WERI-Rb-1 (cell line): ENCODE data around the gene RNF40.

Source experiments
- DNase-seq: peaks from one replicate; pipeline ENCODE4 v3.0.0-alpha.2; 2020
- H3K27ac ChIP-seq: fragments of 250-450 bp; sonication (Bioruptor Pico); 2 replicates; pipeline ENCODE4 v1.5.1; 2020; ENCODE audit warnings: mild to moderate bottlenecking, moderate library complexity
- H3K27me3 ChIP-seq: fragments of 250-450 bp; sonication (Bioruptor Pico); 2 replicates; pipeline ENCODE4 v1.5.1; 2021; ENCODE audit warnings: mild to moderate bottlenecking, low read depth, moderate library complexity; ENCODE audit not compliant: insufficient read depth, severe bottlenecking
- H3K36me3 ChIP-seq: fragments of 250-450 bp; sonication (Bioruptor Pico); 2 replicates; pipeline ENCODE4 v1.5.1; 2020; ENCODE audit warnings: mild to moderate bottlenecking, moderate library complexity
- H3K4me3 ChIP-seq: 2 replicates; pipeline ENCODE4 v1.5.1; 2011; ENCODE audit warnings: low read depth, mild to moderate bottlenecking, control low read depth, low read length
- H3K9me3 ChIP-seq: fragments of 250-450 bp; sonication (Bioruptor Pico); 2 replicates; pipeline ENCODE4 v1.5.1; 2021; ENCODE audit warnings: mild to moderate bottlenecking, moderate library complexity; ENCODE audit not compliant: severe bottlenecking
- TF ChIP-seq, protein P1 (sequence below): IDR thresholded peaks from 2 replicates; pipeline ENCODE4 v1.5.1; 2011; ENCODE audit warnings: low read depth, mild to moderate bottlenecking, control low read depth, inconsistent platforms, low read length

Gene RNF40

DNA sequence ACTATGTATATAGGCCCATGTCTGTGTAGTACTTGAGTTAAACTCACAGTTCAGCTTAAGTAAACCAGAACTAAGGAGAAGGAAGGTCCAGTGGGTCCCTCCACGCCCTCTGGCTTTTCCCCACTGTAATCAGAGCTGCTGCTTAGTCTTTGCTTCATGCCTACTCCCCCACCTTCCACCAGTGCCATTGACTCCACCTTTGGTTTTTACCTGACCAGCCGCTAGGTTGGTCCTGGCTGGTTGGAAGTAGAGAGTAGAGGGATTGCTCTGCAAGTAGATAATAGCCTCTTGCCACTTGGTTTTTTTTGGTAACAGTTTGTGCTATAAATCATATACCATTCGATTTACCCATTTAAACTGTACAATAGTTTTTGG lies 36.7 kb upstream of the RNF40 start:
- H3K9me3 ChIP-seq, result no peaks in the 10 kb centered on the region
- H3K4me3 ChIP-seq, result no peak overlapping the region
- H3K27me3 ChIP-seq, result no peaks in the 10 kb centered on the region
- no peak for DNase-seq
- TF ChIP-seq, protein P1, sequence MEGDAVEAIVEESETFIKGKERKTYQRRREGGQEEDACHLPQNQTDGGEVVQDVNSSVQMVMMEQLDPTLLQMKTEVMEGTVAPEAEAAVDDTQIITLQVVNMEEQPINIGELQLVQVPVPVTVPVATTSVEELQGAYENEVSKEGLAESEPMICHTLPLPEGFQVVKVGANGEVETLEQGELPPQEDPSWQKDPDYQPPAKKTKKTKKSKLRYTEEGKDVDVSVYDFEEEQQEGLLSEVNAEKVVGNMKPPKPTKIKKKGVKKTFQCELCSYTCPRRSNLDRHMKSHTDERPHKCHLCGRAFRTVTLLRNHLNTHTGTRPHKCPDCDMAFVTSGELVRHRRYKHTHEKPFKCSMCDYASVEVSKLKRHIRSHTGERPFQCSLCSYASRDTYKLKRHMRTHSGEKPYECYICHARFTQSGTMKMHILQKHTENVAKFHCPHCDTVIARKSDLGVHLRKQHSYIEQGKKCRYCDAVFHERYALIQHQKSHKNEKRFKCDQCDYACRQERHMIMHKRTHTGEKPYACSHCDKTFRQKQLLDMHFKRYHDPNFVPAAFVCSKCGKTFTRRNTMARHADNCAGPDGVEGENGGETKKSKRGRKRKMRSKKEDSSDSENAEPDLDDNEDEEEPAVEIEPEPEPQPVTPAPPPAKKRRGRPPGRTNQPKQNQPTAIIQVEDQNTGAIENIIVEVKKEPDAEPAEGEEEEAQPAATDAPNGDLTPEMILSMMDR, result no peak
- peaks cover 98% of the 10 kb centered on the region for H3K36me3 ChIP-seq
- H3K27ac ChIP-seq, result no peak overlapping the region

DNA sequence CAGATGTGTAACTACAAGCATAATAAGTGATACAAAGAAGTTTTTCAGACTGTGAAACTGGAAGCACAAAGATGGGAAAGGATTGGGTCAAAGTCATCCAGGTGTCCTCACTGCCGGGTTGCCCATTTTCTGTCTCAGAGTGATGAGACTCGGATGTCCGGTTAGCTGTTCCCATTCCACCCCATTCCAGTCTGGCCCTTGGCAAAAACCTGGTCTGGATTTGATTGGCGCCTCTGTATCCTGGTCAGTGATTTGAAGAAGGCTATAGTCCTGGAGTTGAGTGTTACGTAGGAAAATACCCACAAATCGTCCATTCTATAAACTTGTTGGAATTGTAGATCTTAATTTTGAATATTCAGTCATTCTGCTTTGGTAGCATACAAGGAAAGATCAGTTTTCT lies 33.8 kb upstream of the RNF40 start:
- Histone ChIP-seq H3K27ac (no peak overlapping the region), H3K27me3 (no peaks in the 10 kb centered on the region), H3K9me3 (no peaks in the 10 kb centered on the region), H3K4me3 (no peak overlapping the region), H3K36me3 (peaks cover 95% of the 10 kb centered on the region)
- TF ChIP-seq, protein P1, result no peak
- DNase-seq, result no peak

DNA sequence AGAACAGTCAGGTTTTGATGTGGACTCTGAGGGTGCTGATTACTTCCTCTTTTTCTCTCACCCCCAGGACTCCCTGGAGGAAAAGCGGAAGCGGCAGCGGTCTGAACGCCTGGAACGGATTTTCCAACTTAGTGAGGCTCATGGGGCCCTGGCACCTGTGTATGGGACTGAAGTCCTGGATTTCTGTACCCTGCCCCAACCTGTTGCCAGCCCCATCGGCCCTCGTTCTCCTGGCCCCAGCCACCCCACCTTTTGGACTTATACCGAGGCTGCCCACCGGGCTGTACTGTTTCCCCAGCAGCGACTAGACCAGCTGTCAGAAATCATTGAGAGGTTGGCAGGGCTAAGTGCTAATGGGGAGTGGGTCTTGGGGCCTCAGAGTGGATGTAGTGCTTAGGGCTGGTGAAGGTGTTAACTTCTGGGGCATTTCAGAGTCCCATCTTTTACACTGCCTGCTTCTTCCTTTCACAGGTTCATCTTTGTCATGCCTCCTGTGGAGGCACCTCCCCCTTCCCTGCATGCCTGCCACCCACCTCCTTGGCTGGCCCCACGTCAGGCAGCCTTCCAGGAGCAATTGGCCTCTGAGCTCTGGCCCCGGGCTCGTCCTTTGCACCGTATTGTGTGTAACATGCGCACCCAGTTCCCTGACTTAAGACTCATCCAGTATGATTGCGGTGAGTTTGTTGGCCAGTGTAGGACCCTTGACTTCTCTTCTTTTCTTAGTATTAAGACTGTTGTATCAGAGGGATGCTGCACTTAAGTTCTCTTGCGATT lies 33.0 kb upstream of the RNF40 start:
- no peak for DNase-seq
- Histone ChIP-seq H3K27ac (no peak overlapping the region), H3K9me3 (no peaks in the 10 kb centered on the region), H3K27me3 (no peaks in the 10 kb centered on the region), H3K36me3 (peaks cover 95% of the 10 kb centered on the region), H3K4me3 (no peak overlapping the region)
- TF ChIP-seq, protein P1, result no peak

DNA sequence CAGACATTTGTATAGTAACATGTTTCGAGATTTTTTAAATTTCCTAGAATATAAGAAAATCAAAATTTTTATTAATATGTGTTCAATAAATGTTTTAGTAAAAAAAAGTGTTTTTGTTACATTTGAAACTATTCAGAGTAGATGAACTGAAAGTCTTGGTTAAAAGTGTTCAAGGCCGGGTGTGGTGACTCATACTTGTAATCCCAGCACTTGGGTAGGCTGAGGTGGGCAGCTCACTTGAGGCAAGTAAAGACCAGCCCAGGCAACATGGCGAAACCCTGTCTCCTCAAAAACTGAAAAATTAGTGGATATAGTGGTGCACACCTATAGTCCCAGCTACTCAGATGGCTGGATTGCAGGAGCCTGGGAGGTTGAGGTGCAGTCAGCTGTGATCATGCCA lies 30.7 kb upstream of the RNF40 start:
- Histone ChIP-seq H3K36me3 (peaks cover 89% of the 10 kb centered on the region), H3K27ac (no peak overlapping the region), H3K9me3 (no peaks in the 10 kb centered on the region), H3K27me3 (no peaks in the 10 kb centered on the region), H3K4me3 (no peak overlapping the region)
- TF ChIP-seq, protein P1, result no peak
- no peak for DNase-seq

DNA sequence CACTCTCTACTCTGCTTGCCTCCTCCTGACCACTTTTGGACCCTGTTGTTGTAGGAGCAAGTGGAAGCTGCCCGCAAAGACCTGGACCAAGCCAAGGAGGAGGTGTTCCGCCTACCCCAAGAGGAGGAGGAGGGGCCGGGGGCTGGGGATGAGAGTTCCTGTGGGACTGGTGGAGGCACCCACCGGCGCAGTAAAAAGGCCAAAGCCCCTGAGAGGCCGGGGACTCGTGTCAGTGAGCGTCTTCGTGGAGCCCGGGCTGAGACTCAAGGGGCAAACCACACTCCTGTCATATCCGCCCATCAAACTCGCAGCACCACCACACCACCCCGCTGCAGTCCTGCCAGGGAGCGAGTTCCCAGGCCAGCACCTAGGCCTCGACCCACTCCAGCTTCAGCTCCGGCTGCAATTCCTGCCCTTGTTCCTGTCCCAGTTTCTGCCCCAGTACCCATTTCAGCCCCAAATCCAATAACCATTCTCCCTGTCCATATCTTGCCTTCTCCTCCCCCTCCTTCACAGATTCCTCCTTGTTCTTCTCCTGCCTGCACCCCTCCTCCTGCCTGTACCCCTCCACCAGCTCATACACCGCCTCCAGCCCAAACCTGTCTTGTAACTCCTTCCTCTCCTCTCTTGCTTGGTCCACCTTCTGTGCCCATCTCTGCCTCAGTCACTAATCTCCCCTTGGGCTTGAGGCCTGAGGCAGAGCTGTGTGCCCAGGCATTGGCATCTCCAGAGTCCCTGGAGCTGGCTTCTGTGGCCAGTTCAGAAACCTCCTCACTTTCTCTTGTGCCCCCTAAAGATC lies 24.9 kb upstream of the RNF40 start:
- Histone ChIP-seq H3K9me3 (no peaks in the 10 kb centered on the region), H3K4me3 (no peak overlapping the region), H3K36me3 (peaks cover 86% of the 10 kb centered on the region), H3K27me3 (no peaks in the 10 kb centered on the region), H3K27ac (no peak overlapping the region)
- no peak for DNase-seq
- TF ChIP-seq, protein P1, result no peak
